Osteocyte (in vitro differentiated cells): Measurements from ENCODE around the gene DNTT. TPM values are rescaled to one million over a fixed set of nuclear protein-coding genes. Genes with fewer than 3 reads are reported as not detected.

ENCODE experiments used
- DNase-seq: peaks from one replicate; pipeline ENCODE4 v3.0.0; 2021; ENCODE audit warnings: mixed read lengths; ENCODE audit not compliant: unreplicated experiment; ENCODE audit errors: extremely low spot score
- H3K27ac Mint-ChIP-seq: one replicate; pipeline ENCODE4 v1.8.0; 2021; ENCODE audit warnings: mild to moderate bottlenecking, mixed read lengths; ENCODE audit not compliant: unreplicated experiment
- H3K27me3 Mint-ChIP-seq: one replicate; pipeline ENCODE4 v1.8.0; 2021; ENCODE audit warnings: mixed read lengths; ENCODE audit not compliant: unreplicated experiment
- H3K36me3 Mint-ChIP-seq: one replicate; pipeline ENCODE4 v1.8.0; 2021; ENCODE audit warnings: mixed read lengths; ENCODE audit not compliant: unreplicated experiment
- H3K4me1 Mint-ChIP-seq: one replicate; pipeline ENCODE4 v1.8.0; 2021; ENCODE audit warnings: mixed read lengths; ENCODE audit not compliant: unreplicated experiment
- H3K4me3 Mint-ChIP-seq: one replicate; pipeline ENCODE4 v1.8.0; 2021; ENCODE audit warnings: mild to moderate bottlenecking, moderate library complexity, mixed read lengths; ENCODE audit not compliant: unreplicated experiment
- H3K9me3 Mint-ChIP-seq: one replicate; pipeline ENCODE4 v1.8.0; 2021; ENCODE audit warnings: mixed read lengths; ENCODE audit not compliant: unreplicated experiment
- long read RNA-seq: library from polyadenylated mRNA; unstranded; transcript quantifications from one replicate; pipeline ENCODE4 v2.0.0, GENCODE V29; 2021
- total RNA-seq: library from RNA; stranded (reverse); gene quantifications from 2 replicates; pipeline ENCODE4 v1.2.1, GENCODE V29; 2021
- TF ChIP-seq, protein P1 (sequence below): fragments of 200-600 bp; sonication (generic); IDR thresholded peaks from 2 replicates; pipeline ENCODE4 v1.5.0; 2021; ENCODE audit warnings: antibody characterized with exemption, mild to moderate bottlenecking, moderate library complexity

The DNTT gene
- total RNA-seq: not detected in 2 replicates
- long read RNA-seq: 0 reads

DNA sequence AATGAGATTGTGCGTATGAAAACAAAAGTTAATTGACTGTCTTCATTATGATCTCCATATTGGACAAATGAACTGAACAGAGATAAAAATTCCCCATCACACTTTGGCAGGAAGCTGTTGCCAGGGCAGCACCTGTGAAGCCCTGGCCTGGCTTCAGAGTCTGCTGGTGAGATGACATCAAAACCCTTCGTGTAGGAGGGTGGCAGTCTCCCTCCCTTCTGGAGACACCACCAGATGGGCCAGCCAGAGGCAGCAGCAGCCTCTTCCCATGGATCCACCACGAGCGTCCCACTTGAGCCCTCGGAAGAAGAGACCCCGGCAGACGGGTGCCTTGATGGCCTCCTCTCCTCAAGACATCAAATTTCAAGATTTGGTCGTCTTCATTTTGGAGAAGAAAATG is at the start of gene DNTT:
Gene DNTT, plus strand, starts transcription at position 205 of the 400 bp plus-strand sequence. Its CDS starts 64 bp downstream, at position 269.
- Mint-ChIP-seq H3K27ac (no peak within 1 kb of the TSS), H3K9me3 (no peaks in the 10 kb centered on the region), H3K4me3 (no peak within 1 kb of the TSS), H3K36me3 (no peaks in the 10 kb centered on the region), H3K27me3 (peaks cover 38% of the 10 kb centered on the region), H3K4me1 (no peaks in the 10 kb centered on the region)
- DNase-seq: no peak
- TF ChIP-seq, protein P1, sequence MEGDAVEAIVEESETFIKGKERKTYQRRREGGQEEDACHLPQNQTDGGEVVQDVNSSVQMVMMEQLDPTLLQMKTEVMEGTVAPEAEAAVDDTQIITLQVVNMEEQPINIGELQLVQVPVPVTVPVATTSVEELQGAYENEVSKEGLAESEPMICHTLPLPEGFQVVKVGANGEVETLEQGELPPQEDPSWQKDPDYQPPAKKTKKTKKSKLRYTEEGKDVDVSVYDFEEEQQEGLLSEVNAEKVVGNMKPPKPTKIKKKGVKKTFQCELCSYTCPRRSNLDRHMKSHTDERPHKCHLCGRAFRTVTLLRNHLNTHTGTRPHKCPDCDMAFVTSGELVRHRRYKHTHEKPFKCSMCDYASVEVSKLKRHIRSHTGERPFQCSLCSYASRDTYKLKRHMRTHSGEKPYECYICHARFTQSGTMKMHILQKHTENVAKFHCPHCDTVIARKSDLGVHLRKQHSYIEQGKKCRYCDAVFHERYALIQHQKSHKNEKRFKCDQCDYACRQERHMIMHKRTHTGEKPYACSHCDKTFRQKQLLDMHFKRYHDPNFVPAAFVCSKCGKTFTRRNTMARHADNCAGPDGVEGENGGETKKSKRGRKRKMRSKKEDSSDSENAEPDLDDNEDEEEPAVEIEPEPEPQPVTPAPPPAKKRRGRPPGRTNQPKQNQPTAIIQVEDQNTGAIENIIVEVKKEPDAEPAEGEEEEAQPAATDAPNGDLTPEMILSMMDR: no peak

DNA sequence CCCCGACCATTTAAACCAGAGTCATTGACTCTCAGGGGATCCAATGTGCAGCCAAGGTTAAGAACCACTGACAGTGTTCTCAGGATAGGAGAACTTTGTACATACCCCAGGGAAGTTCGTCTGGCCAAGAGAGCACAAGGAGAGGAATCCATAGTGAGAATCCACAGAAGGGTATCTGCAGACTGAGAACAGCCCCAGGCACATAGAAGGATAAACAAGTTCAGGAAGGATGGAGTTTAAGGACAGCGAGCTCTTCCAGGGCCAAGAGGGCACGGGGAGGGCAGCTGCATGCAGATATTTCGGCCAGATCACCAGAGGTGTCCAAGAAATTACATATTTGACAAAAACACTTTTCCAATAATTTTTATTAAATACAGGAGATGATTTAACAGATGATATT is 49.3 kb upstream of the DNTT start:
- DNase-seq: no peak
- Mint-ChIP-seq H3K9me3 (no peaks in the 10 kb centered on the region), H3K4me1 (no peaks in the 10 kb centered on the region), H3K27me3 (peaks cover 6% of the 10 kb centered on the region), H3K27ac (no peak overlapping the region), H3K36me3 (no peaks in the 10 kb centered on the region), H3K4me3 (no peak overlapping the region)
- TF ChIP-seq, protein P1: no peak

DNA sequence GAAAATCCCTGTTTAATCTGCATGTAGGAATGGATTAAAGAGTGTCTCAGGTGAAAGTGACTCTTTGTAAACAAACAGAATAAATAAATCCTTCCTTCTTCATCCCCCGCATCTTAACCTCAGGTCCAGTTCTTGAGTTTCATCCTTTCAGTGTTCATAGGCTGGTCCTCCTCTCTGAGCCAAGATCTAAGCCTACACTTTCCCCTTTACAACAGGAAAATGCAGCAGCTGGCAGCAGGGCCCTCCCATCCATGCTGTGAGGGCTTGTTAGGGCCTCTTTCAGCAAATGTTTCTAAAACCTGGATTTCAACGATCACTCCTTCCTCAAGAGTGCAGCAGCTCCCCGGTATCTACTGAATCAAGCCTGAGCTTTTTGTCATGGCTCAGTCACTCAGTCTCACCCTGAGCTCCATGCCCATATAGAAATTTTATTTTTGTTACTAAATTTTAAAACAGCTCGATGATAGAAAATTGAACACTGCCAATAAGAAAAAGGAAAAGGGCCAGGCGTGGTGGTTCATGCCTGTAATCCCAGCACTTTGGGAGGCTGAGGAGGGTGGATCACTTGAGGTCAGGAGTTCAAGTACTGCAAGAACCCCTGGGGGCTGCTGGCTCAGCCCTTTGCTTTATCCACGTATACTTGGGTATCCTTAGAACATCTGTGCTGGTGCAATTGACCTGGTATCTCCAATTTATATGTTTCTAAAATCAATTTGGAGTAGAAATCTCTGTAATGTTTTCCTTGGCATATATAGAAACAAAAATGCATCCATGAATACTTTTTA is 48.5 kb upstream of the DNTT start:
- Mint-ChIP-seq H3K4me3 (no peak overlapping the region), H3K36me3 (no peaks in the 10 kb centered on the region), H3K27me3 (peaks cover 11% of the 10 kb centered on the region), H3K27ac (no peak overlapping the region), H3K4me1 (no peaks in the 10 kb centered on the region), H3K9me3 (no peaks in the 10 kb centered on the region)
- TF ChIP-seq, protein P1: no peak
- DNase-seq: no peak

DNA sequence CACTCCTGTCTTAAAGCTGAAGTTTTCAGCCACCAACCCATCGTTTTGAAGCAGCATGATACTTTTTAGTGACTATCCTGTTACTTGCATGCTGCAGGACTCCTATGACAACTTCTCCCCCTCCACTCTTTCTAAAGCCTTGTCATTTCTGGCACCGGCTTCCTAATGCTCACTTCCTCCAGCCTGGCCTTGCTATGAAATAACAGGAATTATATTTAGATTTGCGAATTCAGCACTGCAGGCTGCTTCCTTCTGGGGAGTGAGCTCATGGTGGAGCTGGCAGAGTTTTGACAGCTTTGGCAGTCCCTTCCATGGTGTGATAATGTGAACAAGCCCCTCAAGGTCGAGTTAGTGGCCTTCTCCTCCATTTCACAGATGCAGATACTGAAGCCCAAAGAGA is 46.3 kb upstream of the DNTT start:
- Mint-ChIP-seq H3K27ac (no peak overlapping the region), H3K36me3 (no peaks in the 10 kb centered on the region), H3K4me1 (no peaks in the 10 kb centered on the region), H3K4me3 (no peak overlapping the region), H3K9me3 (no peaks in the 10 kb centered on the region), H3K27me3 (peaks cover 7% of the 10 kb centered on the region)
- TF ChIP-seq, protein P1: no peak
- peak; percentile 51 for DNase-seq

DNA sequence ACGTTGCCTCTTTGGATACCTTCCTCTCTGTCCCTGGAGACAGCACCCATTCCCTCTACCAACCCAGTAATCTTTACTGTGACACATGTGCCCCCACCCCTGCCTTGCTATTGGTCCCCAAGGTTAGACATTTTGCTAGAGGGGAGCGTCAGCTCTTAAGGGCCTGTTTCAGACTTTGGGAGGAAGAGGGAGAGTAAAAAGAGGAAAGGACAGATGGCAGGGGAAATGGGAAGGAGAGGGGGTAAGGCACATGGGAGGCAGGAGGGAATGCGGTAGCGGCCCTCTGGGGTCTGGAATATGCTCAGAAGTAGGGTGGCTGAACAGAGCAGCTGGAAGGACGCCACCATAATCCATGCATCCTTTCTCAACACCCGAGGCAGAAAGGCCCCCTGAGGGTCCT is 45.1 kb upstream of the DNTT start:
- Mint-ChIP-seq H3K4me3 (no peak overlapping the region), H3K36me3 (no peaks in the 10 kb centered on the region), H3K27me3 (peaks cover 7% of the 10 kb centered on the region), H3K27ac (no peak overlapping the region), H3K4me1 (no peaks in the 10 kb centered on the region), H3K9me3 (no peaks in the 10 kb centered on the region)
- peak; percentile 57 for DNase-seq
- TF ChIP-seq, protein P1: no peak
